AG08396 (cell line): ENCODE data around the gene L1CAM.

ENCODE experiments used
- DNase-seq: peaks from one replicate; pipeline ENCODE4 v3.0.0; 2012; ENCODE audit warnings: low spot score, mixed read lengths

Gene L1CAM

GRCh38 chrX:153864561-153865320 is 21.2 kb downstream of the L1CAM start:
- no peak for DNase-seq

- no peak for DNase-seq
Measured at GRCh38 chrX:153864101-153864500, 21.9 kb downstream of the L1CAM start.

- DNase-seq, result peak; percentile 8
Measured at GRCh38 chrX:153863251-153863991, 22.6 kb downstream of the L1CAM start.

- DNase-seq, result peak; percentile 11
Measured at GRCh38 chrX:153862369-153863250, 23.4 kb downstream of the L1CAM start.

GRCh38 chrX:153861733-153862310 is 24.2 kb downstream of the L1CAM start:
- DNase-seq, result no peak

GRCh38 chrX:153861151-153861550 is 24.8 kb downstream of the L1CAM start:
- DNase-seq, result no peak

GRCh38 chrX:153857348-153857903 is 28.5 kb downstream of the L1CAM start:
- DNase-seq, result no peak

GRCh38 chrX:153854702-153855101 is 31.3 kb downstream of the L1CAM start:
- no peak for DNase-seq

GRCh38 chrX:153853902-153854267 is 32.1 kb downstream of the L1CAM start:
- DNase-seq, result no peak

- DNase-seq, result no peak
Measured at GRCh38 chrX:153853180-153853901, 32.6 kb downstream of the L1CAM start.

- DNase-seq, result no peak
Measured at GRCh38 chrX:153851981-153852380, 34.0 kb downstream of the L1CAM start.

GRCh38 chrX:153848325-153848724 is 37.6 kb downstream of the L1CAM start:
- no peak for DNase-seq

- DNase-seq, result no peak
Measured at GRCh38 chrX:153845842-153846241, 40.1 kb downstream of the L1CAM start.

- DNase-seq, result no peak
Measured at GRCh38 chrX:153845195-153845594, 40.8 kb downstream of the L1CAM start.

- no peak for DNase-seq
Measured at GRCh38 chrX:153844509-153845082, 41.4 kb downstream of the L1CAM start.

- no peak for DNase-seq
Measured at GRCh38 chrX:153836921-153837320, 49.1 kb downstream of the L1CAM start.

- DNase-seq, result no peak
Measured at GRCh38 chrX:153832728-153833127, 53.2 kb downstream of the L1CAM start.

- no peak for DNase-seq
Measured at GRCh38 chrX:153831429-153832150, 54.4 kb downstream of the L1CAM start.

- no peak for DNase-seq
Measured at GRCh38 chrX:153830640-153831428, 55.1 kb downstream of the L1CAM start.
